ENCODE results near the gene ACOT7.
"Not testable (repeated sequence)": the region's sequence is repeated elsewhere in the genome, so short reads cannot be mapped to it uniquely, and the experiment has no call there.

The ACOT7 gene

GRCh38 chr1:6363085-6363884, 30.3 kb downstream of the ACOT7 start:
- DNase-seq (ENCODE audit: low read depth in 2 of 2), result not testable (repeated sequence)

GRCh38 chr1:6361124-6361775, 32.3 kb downstream of the ACOT7 start:
- no peak for DNase-seq (ENCODE audit: low read depth in 2 of 2)

GRCh38 chr1:6360517-6361070, 33.0 kb downstream of the ACOT7 start:
- no peak for DNase-seq (ENCODE audit: low read depth in 2 of 2)

DNA sequence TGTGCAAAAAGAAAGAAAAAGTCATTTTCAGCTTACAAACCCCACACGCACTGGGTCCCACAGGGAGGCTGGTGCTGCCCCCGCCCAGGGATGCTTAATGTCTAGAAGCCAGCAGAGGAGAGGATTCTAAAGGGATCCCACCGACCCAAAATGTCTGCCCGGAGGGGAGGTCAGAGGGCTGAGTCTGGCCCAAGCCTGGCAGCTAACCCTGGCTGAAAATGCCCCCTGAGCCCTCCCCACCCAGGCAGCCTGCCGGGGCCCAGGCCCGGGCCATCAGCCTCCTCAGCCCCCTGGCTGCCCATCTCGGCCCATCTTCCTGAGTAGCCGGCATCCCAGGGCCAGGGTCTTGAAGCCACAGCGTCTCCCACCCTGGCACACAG, 33.5 kb downstream of the ACOT7 start:
- DNase-seq (ENCODE audit: low read depth in 2 of 2), result no peak

DNA sequence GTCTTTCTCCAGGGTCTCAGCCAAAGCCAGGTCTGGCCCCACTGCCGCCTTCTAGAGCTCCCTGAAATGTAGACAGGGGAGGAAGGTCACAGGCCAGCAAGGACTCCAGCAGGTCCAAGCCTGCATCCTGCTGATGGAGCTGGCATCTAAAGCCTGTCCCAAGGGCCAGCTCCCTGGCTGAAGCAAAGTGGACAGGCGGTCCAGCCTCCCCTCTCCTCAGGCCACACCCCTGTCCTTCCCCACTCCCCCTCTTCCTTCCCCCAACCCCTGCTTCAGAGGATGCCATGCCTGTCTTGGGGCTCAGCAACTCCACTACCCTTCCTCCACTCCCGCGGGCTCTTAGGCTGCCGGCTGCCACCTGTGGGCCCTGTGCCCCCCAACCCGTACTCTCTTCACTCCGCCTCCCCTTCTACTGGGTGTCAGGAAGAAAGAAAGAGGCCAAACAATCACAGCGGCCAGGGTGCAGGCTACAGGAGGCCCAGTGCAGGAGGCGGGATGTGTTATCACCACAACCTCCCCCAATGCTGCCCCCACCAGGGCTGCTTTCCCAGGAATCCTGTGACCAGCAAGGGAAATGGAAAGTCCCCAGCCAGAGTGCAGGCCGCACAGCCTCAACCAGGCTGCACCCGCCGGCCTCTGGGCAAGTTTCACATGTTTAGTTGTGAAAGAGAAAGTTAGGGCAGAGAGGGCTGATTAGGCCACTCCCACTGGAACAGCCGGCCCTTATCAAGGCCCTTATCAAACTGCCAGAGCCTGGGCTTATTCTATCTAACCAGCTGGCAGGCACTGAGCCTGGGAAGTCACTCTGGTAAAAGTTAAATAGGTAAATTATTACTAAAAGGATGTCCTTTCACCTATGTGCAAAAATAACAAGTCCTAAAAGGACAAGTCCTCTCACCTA, 34.1 kb downstream of the ACOT7 start:
- peak; percentile 30 to 40 for DNase-seq (ENCODE audit: low read depth in 2 of 2)

- peak in 1 of 2 donors; percentile 17 for DNase-seq (ENCODE audit: low read depth in 2 of 2)
Measured at GRCh38 chr1:6358757-6359201, 34.8 kb downstream of the ACOT7 start.

DNA sequence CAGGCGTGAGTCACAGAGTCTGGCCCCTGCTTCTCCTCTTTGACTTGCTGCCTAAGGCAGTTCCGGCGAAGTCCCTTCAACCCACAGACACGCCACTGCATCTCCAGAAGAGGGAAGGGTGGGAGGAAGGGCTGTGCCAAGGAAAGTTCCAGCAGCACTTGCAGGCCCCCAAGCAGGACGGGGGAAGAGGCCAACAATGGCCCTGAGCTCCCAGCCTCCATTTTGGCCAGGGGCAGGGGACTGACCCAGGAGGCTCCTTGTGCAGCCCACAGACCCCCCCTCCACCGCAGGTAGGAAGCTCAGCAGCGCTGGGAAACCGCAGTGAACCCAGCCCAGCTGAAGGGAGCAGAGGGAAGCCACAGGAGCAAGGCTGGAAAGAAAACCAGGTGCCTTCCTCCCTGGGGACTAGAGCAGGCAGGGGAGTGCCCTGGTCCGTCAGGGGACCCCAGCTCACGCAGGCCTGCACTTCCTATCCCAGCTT, 35.4 kb downstream of the ACOT7 start:
- DNase-seq (ENCODE audit: low read depth in 2 of 2), result no peak

- DNase-seq (ENCODE audit: low read depth in 2 of 2), result no peak
Measured at GRCh38 chr1:6357243-6357936, 36.2 kb downstream of the ACOT7 start.

- no peak for DNase-seq (ENCODE audit: low read depth in 2 of 2)
Measured at GRCh38 chr1:6355621-6356020, 37.9 kb downstream of the ACOT7 start.

GRCh38 chr1:6354659-6355317, 38.8 kb downstream of the ACOT7 start:
- no peak for DNase-seq (ENCODE audit: low read depth in 2 of 2)

GRCh38 chr1:6353955-6354658, 39.5 kb downstream of the ACOT7 start:
- no peak for DNase-seq (ENCODE audit: low read depth in 2 of 2)

DNA sequence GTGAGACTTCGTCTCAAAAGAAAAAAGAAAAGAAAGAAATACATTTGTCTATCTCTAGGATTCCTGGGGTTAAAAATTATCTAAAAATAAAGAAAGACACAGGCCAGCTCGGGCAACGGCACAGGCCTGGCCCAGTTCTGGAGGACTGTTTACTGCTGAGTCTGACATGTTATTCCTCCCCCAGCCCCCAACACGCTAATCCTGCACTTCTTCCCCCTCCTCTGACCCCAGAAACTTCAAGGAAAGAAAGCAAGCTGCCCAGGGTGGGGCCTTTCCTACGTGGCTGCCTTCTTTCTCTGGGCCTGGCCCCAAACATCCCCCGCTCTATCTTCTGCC, 40.0 kb downstream of the ACOT7 start:
- DNase-seq (ENCODE audit: low read depth in 2 of 2), result no peak

DNA sequence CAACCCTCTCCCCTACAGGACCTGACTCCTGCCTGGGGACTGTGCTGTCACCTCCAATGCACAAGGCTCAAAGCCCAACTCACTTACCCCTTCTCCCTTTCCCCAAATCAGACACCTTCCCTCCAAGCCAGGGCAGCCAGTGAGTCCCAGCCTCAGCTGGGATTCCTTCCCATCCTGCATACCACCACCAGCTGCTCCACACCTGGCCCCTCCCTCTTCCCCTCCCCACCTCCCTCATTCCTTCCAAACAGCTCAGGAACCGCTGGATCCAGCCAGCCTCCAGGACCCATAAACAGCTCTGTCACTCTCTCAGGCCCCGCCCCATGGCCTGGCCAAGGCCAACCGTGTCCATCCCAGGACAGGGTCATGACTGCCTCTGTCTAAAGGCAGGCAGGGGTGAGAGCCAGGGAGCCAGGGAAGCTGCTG, 41.4 kb downstream of the ACOT7 start:
- no peak for DNase-seq (ENCODE audit: low read depth in 2 of 2)

GRCh38 chr1:6351480-6352137, 42.0 kb downstream of the ACOT7 start:
- no peak for DNase-seq (ENCODE audit: low read depth in 2 of 2)

DNA sequence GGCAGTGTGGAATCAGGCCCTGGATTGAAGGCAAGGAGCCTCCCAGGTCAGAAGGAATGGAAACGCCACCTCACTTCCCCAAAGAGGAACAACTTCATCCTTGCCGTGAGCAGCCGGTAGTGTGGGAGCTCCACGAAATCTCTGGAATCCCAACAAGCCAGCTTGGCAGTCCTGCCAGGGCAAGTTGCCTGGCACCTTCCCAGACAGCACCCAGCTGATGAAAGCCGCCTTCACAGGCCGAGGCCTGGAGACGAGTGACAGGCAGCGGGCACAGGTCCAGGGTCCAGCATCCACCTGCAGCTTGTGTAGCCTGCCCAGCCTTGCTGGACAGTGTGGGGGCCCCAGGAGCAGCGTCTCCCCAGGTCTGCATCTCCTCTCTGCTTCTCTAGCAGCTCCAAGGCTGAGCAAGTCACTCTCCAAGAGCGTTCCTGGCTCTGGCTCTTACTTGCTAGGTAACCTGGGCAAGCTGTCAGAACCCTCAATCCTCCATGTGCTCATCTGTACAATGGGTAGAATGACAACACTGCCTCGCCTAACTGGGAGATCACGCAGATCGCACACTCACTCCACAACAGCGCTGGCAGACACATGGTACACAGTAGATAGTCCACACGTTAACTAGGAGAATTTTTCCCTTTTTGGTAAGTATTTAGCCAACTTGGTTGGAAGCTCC, 43.0 kb downstream of the ACOT7 start:
- no peak for DNase-seq (ENCODE audit: low read depth in 2 of 2)

DNA sequence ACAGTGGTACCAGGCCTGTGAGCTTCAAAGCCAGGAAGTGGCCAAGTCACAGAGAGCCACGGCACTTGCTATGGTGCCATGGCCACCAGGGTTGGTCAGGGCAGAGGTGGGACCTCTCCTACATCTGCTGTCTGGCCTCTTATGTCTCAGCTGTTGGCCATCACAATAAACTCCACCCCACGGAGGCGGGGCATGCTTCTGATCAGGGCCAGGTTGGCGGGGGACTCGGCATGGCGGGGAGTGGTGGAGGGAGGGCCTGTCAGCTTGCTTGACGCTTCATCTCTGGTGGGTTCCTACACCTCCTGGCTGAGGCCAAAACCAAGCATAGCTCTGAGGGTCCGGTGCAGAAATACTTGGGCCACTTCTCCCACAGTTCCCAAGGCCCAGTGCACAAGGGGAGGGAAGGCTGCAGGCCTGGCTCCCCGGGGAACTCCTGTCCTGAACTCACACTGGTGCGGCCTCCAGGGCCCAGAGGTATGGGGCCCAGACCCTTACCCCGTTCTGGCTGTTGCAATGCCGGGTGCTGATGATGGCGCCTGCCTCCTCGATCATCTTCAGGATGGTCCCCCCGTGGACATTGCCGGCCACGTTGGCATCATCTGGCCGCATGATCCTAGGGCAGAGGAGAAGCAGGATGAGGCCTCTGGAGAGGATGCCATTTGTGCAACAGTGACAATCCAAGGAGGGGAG, 44.2 kb downstream of the ACOT7 start:
- DNase-seq (ENCODE audit: low read depth in 2 of 2), result no peak

- DNase-seq (ENCODE audit: low read depth in 2 of 2), result peak; percentile 16 to 44
Measured at GRCh38 chr1:6348511-6349191, 44.9 kb downstream of the ACOT7 start.
